Kidney capillary endothelial cell (primary cell): ENCODE data around the gene RNPEPL1.

Source experiments
- DNase-seq: peaks from one replicate; pipeline ENCODE4 v3.0.0-alpha.2; 2018; ENCODE audit warnings: low spot score

The RNPEPL1 gene

DNA sequence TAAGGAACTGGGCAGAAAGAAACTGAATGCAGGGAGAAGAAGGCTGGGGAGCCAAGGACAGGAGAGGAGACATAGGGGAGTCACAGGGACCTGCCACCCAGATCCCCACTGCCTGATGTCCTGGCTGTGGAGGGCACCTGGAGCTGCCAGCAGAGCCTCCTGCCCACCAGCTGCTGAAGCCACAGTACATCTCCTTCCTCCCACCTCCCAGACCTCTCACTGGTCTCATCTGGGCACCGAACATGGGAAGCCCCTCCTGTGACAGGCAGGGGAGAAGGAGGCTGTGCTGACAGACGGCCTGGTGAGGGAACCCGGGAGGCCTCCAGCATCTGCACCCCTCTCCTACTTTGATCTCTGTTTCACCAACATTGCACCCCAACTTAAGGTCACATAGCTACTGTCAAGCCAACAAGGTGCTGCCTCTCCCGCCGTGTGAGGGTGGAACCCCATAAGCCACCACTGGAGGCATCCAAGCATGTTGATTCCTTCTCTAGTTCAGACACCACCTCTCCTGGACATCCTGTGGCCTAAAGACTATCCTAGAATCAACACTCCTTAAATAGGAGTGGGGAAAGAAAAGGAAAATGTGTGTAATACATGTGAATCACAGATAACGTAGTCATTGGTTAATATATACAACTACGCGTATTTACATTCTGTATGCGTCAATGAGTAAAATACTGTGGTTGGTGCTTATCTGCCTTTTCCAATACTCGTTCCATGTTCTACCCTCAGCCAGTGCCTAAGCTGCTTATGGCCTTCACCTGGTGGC lies 3.5 kb upstream of the RNPEPL1 start:
- DNase-seq = no peak

DNA sequence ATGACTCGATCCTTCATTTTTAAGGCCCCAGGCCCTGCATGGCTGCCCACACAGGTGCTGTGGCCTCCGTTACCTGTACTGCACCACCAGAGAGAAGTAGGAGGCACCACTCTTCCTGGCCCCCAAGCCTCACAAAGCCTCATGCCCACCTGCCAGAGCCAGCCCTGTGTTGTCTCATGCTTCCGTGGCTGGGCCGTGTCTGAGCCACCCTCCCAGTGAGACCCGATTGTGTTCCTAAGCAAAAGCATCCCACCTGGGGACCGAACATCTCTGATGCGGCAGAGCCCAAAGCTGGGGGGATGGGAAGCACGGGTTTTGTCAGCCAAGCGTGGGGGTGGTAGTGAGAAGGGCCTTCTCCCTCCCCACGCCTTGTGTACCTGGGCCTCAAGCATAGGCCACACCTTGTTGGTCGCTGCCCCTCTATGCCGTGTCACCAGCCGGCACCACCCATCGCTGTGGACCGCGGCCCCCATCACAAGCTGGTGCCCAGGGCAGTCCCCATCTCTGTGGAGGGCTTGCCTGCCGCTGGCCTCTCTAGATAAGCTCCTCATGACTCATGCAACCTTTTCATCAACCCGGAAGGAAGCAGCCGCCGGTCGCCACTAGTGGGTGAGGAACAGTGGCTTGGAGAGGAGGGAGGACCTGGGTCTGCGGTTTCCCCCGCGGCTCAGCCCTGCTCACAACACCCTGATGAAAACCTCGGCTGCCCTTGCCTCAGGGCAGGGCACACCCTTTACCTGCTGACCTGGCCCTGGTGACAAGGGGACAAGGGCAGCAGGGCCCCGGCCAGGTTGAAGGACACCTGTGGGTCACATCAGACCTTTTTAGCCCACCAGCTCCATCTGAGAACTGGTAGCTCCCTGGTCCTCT lies 2.7 kb upstream of the RNPEPL1 start:
- peak; percentile 85 for DNase-seq

DNA sequence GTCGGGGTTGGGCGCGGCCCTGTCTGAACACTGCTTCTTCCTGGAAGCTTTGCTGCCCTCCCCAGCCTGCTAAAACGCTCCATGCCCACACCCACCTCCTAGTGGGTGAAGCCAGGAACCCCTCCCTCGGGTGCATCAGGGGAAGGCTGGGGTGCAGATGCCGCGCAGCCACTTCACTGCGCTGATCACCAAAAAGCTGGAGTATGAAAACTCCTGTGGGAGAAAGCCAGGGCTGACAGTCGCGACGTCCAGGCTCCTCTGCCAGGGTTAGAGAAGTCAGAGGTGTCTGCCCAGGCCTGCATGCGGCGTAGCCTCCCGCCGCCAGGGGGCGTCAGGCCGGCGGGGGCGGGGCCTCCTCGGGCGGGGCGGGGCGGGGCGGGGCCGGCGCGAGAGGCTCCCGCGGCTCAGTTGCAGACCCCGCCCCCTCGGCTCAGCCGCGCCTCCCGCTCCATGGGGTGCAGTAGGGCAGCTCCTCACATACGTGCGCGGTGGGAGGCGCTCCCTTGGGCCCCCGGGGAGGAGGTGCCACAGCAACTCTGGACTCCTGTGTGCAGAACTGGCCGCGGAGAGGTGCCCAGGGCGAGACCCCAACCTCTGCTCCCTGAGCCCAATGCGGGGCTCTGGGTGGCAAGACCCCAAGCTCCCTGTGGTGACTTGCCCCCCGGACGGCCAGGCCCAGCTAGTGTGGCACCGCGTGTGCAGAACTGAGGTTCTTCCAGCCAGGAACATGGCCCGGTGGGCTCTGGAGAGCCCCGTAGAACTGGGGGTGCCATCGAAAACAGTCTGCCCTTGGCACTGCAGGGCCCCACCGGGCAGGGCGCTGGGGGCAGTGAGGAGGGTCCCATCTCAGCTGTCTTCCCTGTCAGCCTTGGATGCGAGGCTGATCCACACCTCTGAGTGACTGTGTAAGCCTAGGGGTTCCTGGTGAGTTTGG lies 1.8 kb upstream of the RNPEPL1 start:
- DNase-seq = peak; percentile 83

DNA sequence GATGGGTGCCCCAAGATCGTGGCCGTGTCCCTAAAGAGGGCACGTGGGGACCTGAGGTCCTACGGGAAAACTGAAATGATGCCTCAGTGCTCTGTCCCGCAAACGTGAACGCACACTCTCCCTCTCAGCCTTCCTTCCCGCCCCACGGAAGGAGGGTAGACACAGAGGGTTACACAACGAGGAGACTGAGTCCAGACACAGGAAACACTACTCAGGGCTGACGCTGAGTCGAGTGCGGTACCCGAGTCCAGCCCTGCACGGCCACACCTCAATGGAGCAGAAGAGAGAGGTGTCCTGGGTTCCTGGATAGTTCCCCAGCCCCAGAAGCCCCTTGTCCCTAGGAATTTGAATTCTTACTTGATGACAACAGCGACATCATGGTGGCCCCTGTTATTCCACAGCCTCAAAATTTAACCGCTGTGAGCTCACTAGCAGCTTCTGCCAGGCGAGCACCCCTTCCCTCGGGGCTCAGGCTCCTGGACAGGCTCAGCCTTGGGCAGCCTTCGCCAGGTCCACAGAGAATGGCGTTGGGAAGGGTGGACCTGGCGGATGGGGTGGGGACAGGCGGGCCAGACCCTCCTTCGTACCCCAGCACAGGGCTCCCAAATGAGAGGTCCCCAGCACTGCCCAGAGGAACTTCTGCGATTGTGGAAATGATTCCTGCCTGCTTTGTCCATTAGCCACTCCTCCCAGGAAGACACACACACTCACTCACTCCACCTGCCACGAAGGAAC lies 980 bp upstream of the RNPEPL1 start:
- no peak for DNase-seq

DNA sequence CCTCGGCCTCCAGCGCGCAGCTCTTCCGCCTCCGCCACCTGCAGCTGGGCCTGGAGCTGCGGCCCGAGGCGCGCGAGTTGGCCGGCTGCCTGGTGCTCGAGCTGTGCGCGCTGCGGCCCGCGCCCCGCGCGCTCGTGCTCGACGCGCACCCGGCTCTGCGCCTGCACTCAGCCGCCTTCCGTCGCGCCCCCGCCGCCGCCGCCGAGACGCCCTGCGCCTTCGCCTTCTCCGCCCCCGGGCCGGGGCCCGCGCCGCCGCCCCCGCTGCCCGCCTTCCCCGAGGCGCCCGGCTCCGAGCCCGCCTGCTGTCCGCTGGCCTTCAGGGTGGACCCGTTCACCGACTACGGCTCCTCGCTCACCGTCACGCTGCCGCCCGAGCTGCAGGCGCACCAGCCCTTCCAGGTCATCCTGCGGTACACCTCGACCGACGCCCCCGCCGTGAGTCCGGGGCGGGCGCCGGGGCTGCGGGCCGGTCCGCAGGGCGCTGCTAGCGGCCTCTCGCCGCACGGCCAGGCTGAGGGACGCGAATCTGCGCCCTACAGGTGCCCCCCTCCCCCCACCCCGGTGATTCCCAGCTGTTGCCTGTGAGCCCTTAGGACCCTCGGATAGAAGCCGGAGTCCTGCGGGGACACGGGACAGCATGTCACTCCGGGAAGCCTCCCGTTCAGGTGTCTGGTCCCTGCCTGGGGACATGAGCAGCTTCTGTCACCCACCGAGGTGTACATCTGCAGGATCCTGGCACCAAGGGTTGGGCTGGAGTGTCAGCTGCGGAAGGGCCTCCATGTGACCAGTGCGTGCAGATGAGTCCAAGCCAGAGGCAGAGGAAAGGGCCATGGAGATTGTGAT lies 616 bp downstream of the RNPEPL1 start:
- DNase-seq = no peak

DNA sequence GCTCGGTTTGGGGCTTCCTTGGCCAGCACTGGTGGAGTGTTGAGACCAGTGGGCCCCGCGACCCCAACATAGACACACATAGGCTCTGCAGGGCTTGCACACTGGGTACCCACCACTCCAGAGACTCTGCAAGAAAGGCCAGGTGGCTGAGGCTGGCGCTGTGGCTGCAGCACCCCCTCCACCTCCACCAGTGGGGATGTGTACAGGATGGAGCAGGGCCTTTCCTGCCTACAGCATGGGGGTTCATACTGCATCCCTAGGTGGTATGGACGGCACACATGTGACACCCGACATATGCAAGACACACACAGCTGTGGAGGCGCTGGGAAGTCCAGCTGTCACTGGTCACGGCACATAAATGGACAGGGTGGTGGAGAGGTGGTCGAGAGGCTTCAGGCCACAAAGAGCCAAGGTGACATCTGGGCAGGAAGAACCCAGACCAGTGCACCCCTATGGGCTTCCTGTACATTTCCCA lies 1.3 kb downstream of the RNPEPL1 start:
- no peak for DNase-seq

DNA sequence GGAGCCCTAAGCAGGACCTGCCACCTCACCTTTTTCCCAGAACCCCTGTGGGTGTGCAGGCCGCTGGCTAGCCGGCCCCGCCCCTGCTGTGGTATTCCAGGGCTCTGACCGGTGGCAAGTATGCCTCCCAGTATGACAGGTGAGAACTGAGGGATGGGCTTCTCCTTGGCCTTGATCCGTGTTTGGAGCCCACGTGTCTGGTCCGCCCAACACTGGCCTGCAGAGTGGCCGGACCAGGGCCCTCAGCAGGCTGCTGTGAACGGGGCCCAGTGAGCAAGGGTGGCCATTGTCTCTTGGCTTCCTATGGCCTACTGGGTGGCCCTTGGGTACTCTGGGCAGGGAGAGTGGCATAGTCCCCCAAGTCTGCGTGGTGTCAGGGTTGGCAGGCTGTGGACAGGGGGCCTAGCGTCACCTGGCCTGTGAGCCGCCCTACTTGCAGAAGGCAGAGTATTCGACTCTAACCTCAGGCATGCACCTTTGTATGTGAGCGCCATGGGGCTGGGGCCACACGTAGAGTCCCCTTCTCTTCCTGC lies 1.8 kb downstream of the RNPEPL1 start:
- no peak for DNase-seq

DNA sequence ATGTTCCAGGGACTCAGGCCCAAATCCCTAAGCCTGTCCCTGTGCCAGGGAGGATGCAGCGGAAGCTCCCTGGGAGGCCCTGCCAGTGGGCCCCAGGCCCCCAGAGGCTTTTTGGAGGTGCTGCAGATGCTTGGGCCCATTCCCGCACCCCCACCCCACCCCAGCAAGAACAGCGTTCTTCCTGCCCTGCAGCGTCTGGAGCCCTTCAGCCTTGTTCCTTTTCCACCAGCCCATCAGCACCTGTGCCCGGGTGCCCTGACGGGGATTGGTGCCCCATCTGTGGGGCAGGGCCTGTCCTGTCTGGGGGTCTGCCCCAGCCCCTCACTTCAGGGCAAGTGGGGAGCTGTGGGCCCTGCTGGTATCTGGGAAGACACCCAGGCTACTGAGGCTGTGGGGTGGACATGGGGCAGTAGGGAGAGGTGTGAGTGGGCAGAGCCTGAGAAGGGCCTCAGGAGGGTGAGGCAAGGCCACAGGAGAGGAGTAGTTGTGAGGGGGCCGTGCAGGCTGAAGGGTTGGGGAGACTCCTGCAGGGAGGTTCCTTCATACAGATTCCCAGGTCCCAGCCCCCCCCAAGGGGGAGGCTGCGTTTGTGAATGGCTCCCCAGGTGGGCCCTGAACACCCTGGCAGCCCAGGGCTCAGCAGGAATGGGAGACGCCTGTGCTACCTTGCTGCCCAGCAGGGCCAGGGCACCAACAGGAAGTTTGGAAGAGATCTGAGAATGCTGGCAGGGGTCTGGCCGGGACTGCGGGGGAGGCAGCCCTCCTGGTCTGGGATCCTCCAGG lies 2.4 kb downstream of the RNPEPL1 start:
- DNase-seq = no peak

DNA sequence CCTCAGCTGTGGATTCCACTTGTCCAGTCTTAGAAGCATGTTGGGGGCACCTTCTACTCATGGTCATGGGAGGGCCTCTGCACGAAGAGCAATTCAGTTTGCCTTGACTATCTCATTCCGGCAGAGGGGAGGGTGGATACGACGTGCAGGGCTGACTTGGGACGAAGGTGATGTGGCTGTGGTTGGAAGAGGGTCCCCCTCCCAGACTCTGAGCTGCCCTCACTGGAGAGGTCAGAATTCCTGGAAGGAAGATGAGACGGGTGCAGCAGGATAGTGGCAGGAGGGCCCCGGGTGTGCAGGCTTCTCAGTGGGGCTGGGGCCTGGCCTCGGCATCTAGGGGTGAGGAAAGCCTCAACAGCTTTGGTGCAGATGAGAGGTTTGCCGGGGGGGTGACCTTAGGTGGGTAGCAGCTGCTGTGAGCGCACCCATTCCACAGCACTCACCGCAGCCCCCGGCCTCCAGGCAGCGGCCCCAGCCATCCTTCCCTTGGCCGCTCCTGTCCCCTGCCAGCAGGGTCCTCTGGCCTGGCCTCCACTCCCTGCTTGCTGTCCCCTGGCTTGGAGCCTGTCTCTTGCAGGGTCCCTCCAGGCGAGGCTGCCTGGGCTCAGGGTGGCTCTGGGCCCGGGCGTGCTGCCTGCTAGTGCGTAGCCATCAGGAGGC lies 3.2 kb downstream of the RNPEPL1 start:
- no peak for DNase-seq

DNA sequence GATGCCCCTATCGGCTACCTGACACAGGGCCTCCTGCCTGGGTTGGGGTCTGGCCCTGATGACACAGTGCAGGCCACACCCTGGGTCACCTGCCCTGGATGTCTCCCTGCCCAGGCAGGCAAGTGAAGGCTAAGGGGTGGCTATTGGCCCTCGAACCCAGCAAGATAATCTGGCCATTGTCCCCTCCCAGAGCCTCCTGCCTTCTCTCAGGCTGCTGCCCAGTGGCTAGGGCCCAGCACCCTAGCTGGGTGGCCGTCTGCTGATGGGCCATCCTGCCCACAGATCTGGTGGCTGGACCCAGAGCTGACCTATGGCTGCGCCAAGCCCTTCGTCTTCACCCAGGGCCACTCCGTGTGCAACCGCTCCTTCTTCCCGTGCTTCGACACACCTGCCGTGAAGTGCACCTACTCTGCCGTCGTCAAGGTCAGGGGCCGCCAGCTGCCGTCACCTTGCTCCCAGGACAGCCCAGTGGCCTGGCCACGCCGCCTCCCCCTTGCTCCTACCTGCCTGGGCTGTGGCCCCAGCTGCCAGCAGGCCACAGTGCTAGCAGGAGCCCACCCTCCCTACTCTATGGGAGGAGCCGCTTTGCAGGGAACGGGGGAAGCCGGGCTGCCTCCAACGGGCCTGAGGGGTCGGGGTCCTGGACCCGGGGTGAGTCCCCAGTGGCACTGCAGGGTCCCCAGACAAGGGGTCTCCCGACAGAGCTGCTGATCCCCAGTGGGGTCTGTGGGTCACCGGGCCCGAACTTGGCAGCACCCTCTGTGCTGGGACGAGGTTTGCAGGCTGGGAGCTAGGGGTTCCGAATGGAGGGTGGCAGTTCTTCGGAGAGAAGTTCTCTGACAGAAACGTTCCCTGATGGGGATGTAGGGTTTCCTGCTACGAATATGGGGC lies 4.1 kb downstream of the RNPEPL1 start:
- DNase-seq = no peak

DNA sequence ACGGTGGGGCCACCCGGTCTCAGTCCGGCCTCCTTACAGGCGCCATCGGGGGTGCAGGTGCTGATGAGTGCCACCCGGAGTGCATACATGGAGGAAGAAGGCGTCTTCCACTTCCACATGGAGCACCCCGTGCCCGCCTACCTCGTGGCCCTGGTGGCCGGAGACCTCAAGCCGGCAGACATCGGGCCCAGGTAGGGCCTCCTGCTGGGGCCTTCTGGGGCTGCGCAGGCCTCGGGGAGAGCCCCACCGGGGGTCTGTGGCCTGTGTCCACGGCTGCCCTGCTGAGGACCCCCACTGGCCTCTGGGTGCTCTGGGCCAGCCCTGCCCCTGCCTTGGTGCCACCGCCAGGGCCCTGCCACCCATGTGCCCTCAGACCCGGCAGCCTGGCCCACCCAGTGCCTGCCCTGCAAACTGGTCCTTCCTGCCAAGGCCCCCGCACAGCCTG lies 4.8 kb downstream of the RNPEPL1 start:
- no peak for DNase-seq

DNA sequence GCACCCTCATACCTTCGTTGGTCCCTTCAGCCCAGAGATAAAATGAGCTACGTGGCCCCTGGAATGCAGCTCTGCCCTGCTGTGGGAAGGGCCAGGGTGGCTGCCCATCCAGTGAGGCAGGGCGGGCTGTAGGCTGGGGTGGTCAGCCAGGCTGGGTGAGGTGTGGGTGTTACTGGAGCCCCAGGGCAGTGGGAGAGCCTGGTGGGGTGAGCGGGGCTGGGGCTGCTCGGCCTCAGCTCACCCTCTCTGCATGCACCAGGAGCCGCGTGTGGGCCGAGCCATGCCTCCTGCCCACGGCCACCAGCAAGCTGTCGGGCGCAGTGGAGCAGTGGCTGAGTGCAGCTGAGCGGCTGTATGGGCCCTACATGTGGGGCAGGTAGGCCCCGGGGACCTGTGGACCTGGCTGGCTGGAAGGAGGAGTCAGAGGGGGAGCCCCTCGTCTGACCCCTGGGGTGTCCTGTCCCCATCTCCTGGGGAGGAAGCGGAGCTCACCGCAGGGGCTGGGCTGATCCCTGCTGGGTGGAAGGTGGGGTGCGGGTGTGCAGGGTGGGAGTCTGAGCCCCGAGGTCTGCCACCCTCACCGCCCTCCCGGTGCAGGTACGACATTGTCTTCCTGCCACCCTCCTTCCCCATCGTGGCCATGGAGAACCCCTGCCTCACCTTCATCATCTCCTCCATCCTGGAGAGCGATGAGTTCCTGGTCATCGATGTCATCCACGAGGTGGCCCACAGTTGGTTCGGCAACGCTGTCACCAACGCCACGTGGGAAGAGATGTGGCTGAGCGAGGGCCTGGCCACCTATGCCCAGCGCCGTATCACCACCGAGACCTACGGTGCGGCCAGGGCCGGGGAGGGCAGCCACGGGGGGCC lies 5.5 kb downstream of the RNPEPL1 start:
- no peak for DNase-seq

DNA sequence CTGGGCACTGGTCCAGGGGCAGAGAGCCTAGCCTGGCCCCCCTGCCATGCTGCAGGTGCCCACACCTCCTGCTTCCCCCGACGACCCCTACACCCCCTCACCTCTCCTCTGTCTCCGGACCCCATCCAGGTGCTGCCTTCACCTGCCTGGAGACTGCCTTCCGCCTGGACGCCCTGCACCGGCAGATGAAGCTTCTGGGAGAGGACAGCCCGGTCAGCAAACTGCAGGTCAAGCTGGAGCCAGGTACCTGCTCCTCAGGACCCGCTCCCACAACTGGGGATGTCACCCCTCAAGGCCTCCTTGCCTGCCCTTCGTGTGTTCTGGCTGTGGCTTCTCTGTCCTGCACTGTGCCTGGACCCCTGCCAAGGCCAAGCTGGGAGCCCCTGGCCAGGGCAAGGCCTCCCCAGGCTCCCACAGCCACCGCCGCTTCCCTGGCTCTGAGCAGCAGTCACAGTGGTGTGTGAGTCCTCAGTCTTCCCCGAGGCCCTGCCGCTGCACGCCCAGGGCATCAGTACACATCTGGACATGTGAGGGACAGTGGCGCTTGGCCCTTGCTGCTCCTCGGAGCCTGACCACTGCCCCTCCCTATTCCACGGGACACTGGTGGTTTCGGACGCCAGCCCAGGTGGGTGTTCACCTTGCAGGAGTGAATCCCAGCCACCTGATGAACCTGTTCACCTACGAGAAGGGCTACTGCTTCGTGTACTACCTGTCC lies 6.3 kb downstream of the RNPEPL1 start:
- no peak for DNase-seq

DNA sequence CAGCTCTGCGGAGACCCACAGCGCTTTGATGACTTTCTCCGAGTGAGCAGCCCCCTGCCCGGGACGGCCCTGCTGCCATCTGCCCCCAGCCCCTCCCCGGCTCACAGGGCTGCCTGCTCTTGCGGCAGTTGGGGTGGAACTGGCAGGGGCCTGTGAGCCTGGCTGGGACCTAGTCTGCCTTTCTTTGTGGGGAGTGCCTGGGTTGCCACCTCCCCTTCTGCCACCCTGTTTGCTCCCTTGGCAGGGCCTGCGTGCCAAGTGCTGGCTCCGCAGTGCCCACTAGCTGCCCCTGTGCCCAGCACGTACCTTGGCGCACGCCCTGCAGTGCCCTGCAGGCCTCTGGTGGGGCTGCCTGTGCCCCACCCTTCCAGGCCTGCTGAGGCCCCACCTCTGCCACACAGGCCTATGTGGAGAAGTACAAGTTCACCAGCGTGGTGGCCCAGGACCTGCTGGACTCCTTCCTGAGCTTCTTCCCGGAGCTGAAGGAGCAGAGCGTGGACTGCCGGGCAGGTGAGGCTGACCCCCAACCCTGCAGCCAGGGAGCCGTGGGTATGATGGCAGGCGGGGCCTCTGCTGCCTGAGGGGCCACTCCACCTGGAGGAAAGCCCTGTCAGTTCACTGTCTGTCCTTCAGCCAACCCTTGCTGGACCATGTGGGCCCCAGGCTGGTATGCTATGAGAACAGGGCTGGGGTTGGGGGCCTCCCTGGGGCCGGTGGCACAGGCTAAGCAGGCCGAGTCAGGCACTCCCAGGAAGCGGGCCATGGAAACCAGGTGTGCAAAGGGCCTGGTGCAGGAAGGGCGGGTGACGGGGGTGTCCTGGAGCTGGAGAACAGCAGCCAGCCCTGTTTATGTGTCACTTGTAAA lies 7.0 kb downstream of the RNPEPL1 start:
- no peak for DNase-seq

DNA sequence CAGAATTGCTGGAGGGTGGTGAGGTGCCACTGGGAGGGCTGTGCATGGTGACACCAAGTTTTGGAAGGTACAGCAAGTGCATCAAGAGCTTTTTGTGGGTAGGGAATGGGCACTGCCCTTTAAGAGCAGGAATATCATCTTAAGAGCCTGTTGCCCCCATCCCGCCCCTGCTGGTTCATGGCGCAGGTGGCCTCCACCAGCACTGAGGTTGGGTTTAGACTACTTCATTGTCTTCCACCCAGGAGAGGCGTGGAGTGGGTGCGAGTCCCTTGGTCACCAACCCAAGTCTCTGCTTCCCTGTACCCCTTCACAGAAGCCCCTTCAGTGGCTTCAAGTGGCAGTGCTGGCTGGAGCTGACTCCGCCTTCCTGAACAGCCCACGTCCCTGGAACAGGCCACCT lies 7.8 kb downstream of the RNPEPL1 start:
- DNase-seq = no peak
